Activated naive CD8-positive, alpha-beta T cell treated with anti-CD3 and anti-CD28 coated beads, Interleukin-2, amount 10 ng/mL, durations not matched to agents 7 days and 5 days (primary cell): Measurements from ENCODE around the gene COL1A1. TPM values are rescaled to one million over a fixed set of nuclear protein-coding genes. Genes with fewer than 3 reads are reported as not detected.

ENCODE experiments used
- ATAC-seq: fragments of 150-1000 bp; cut with Tn5 transposase; one replicate; pipeline ENCODE4 v1.10.0; 2021; ENCODE audit warnings: low read depth, moderate library complexity
- POLR2A ChIA-PET: fragments of 350-600 bp; sonication (Branson Sonifier 250); formaldehyde crosslinking; loops from one replicate; lab custom pipeline; 2021; ENCODE audit warnings: antibody characterized with exemption; lab: Charles Lee
- DNase-seq: peaks from one replicate; pipeline ENCODE4 v3.0.0; 2021
- H3K27ac Mint-ChIP-seq: one replicate; pipeline ENCODE4 v1.8.0; 2022; ENCODE audit warnings: mild to moderate bottlenecking, mixed read lengths
- H3K27me3 Mint-ChIP-seq: one replicate; pipeline ENCODE4 v1.8.0; 2022; ENCODE audit warnings: mild to moderate bottlenecking, moderate library complexity, mixed read lengths
- H3K36me3 Mint-ChIP-seq: one replicate; pipeline ENCODE4 v1.8.0; 2021; ENCODE audit warnings: mild to moderate bottlenecking, mixed read lengths
- H3K4me1 Mint-ChIP-seq: one replicate; pipeline ENCODE4 v1.8.0; 2021; ENCODE audit warnings: mixed read lengths
- H3K4me3 Mint-ChIP-seq: one replicate; pipeline ENCODE4 v1.8.0; 2022; ENCODE audit warnings: mild to moderate bottlenecking, moderate library complexity, mixed read lengths
- H3K9me3 Mint-ChIP-seq: one replicate; pipeline ENCODE4 v1.8.0; 2021; ENCODE audit warnings: mixed read lengths
- total RNA-seq, 2 experiments: library from RNA; stranded (reverse); gene quantifications; one replicate each; pipeline ENCODE4 v1.2.3, GENCODE V29; 2021

COL1A1 gene
- under 1 TPM; 0.78 to 0.96 TPM for total RNA-seq

- Mint-ChIP-seq H3K4me3 (peak within 1 kb of the TSS; percentile 81), H3K9me3 (no peaks in the 10 kb centered on the region), H3K27me3 (peaks cover 63% of the 10 kb centered on the region), H3K4me1 (peaks cover 14% of the 10 kb centered on the region), H3K27ac (peak within 1 kb of the TSS; percentile 44), H3K36me3 (no peaks in the 10 kb centered on the region)
- DNase-seq, result no peak
- POLR2A ChIA-PET, result interaction anchor here (1.0 to 1.4 kb wide), 2 partner anchors 12 to 72 kb away, joined by 3 to 4 read pairs; no protein-coding TSS in a partner anchor
- no peak for ATAC-seq
These were observed at the start of gene COL1A1 for GRCh38 chr17:50201276-50201854. Gene COL1A1 (minus strand): TSS chr17:50201631. CDS start chr17:50201513, 118 bp downstream.

DNA sequence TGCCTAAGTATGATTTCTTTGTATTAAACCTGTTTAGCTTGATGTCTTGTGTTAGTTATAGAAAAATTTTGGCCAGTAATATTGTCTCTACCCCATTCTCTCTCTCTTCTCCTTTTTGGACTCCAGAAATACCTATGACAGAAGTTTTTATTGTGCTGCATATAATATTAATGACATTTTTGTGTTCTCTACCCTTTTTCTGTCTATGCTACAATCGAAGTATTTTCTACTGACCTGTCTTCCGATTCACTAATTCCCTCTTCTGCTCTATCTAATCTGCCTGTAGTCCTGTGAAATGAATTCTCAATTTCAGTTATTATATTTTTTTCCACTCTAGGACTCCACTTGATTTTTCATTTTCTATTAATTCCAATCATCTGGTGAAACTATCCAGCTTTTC lies 46.8 kb upstream of the COL1A1 start:
- peaks cover 7% of the 10 kb centered on the region for H3K9me3 Mint-ChIP-seq
- POLR2A ChIA-PET, result no interaction called here
- H3K4me1 Mint-ChIP-seq, result no peaks in the 10 kb centered on the region
- no peak overlapping the region for H3K4me3 Mint-ChIP-seq
- no peak for DNase-seq
- no peaks in the 10 kb centered on the region for H3K36me3 Mint-ChIP-seq
- no peak for ATAC-seq
- H3K27ac Mint-ChIP-seq, result no peak overlapping the region
- peaks cover 14% of the 10 kb centered on the region for H3K27me3 Mint-ChIP-seq

- Mint-ChIP-seq H3K27ac (no peak overlapping the region), H3K4me3 (no peak overlapping the region), H3K9me3 (peaks cover 4% of the 10 kb centered on the region), H3K4me1 (no peaks in the 10 kb centered on the region), H3K27me3 (peaks cover 29% of the 10 kb centered on the region), H3K36me3 (no peaks in the 10 kb centered on the region)
- no peak for DNase-seq
- POLR2A ChIA-PET, result no interaction called here
- no peak for ATAC-seq
These were observed 43.3 kb upstream of the COL1A1 start for GRCh38 chr17:50244771-50245170.

- POLR2A ChIA-PET, result no interaction called here
- Mint-ChIP-seq H3K9me3 (no peaks in the 10 kb centered on the region), H3K36me3 (no peaks in the 10 kb centered on the region), H3K4me1 (no peaks in the 10 kb centered on the region), H3K4me3 (no peak overlapping the region), H3K27me3 (peaks cover 53% of the 10 kb centered on the region), H3K27ac (no peak overlapping the region)
- no peak for ATAC-seq
- DNase-seq, result no peak
These were observed 40.0 kb upstream of the COL1A1 start for GRCh38 chr17:50241431-50241830.

GRCh38 chr17:50240851-50241250 lies 39.4 kb upstream of the COL1A1 start:
- Mint-ChIP-seq H3K27me3 (peaks cover 54% of the 10 kb centered on the region), H3K4me3 (no peak overlapping the region), H3K4me1 (no peaks in the 10 kb centered on the region), H3K36me3 (no peaks in the 10 kb centered on the region), H3K27ac (no peak overlapping the region), H3K9me3 (no peaks in the 10 kb centered on the region)
- ATAC-seq (no peak), DNase-seq (no peak)
- POLR2A ChIA-PET, result no interaction called here

GRCh38 chr17:50239937-50240336 lies 38.5 kb upstream of the COL1A1 start:
- Mint-ChIP-seq H3K36me3 (no peaks in the 10 kb centered on the region), H3K4me1 (no peaks in the 10 kb centered on the region), H3K9me3 (no peaks in the 10 kb centered on the region), H3K4me3 (no peak overlapping the region), H3K27ac (no peak overlapping the region), H3K27me3 (peaks cover 60% of the 10 kb centered on the region)
- DNase-seq, result no peak
- POLR2A ChIA-PET, result no interaction called here
- no peak for ATAC-seq

GRCh38 chr17:50238601-50239280 lies 37.3 kb upstream of the COL1A1 start:
- Mint-ChIP-seq H3K36me3 (no peaks in the 10 kb centered on the region), H3K27ac (no peak overlapping the region), H3K9me3 (peaks cover 2% of the 10 kb centered on the region), H3K4me1 (no peaks in the 10 kb centered on the region), H3K27me3 (peaks cover 64% of the 10 kb centered on the region), H3K4me3 (no peak overlapping the region)
- no peak for ATAC-seq
- POLR2A ChIA-PET, result no interaction called here
- DNase-seq, result no peak

GRCh38 chr17:50237901-50238300 lies 36.5 kb upstream of the COL1A1 start:
- no peak overlapping the region for H3K27ac Mint-ChIP-seq
- DNase-seq, result no peak
- no peaks in the 10 kb centered on the region for H3K4me1 Mint-ChIP-seq
- ATAC-seq, result no peak
- H3K9me3 Mint-ChIP-seq, result peaks cover 4% of the 10 kb centered on the region
- POLR2A ChIA-PET, result no interaction called here
- no peak overlapping the region for H3K4me3 Mint-ChIP-seq
- H3K27me3 Mint-ChIP-seq, result peaks cover 61% of the 10 kb centered on the region
- no peaks in the 10 kb centered on the region for H3K36me3 Mint-ChIP-seq

DNA sequence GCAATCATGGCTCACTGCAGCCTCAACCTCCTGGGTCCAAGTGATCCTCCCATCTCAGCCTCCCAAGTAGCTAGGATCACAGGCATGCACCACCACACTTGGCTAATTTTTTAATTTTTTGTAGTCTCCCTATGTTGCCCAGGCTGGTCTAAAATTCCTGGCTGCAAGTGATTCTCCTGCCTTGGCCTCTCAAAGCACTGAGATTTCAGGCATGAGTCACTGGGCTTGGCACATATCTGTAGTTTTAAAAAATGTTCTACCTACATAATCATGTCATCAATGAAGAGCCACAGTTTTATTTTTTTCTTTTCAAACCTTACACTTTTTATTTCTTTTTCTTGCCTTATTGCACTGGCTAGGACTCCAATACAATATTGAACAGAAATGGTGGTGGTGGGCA lies 33.1 kb upstream of the COL1A1 start:
- Mint-ChIP-seq H3K36me3 (no peaks in the 10 kb centered on the region), H3K27me3 (peaks cover 59% of the 10 kb centered on the region), H3K4me3 (no peak overlapping the region), H3K9me3 (peaks cover 10% of the 10 kb centered on the region), H3K4me1 (no peaks in the 10 kb centered on the region), H3K27ac (no peak overlapping the region)
- no peak for DNase-seq
- ATAC-seq, result no peak
- POLR2A ChIA-PET, result interaction anchor here (0.6 kb wide), 1 partner anchor 457 kb away, joined by 3 read pairs; no protein-coding TSS in a partner anchor

- POLR2A ChIA-PET, result interaction anchor here (0.7 kb wide), 1 partner anchor 462 kb away, joined by 4 read pairs; the partner anchor contains the start of gene FAM117A
- no peak overlapping the region for H3K4me3 Mint-ChIP-seq
- peaks cover 22% of the 10 kb centered on the region for H3K9me3 Mint-ChIP-seq
- H3K27ac Mint-ChIP-seq, result no peak overlapping the region
- H3K36me3 Mint-ChIP-seq, result no peaks in the 10 kb centered on the region
- H3K4me1 Mint-ChIP-seq, result peaks cover 6% of the 10 kb centered on the region
- H3K27me3 Mint-ChIP-seq, result peaks cover 13% of the 10 kb centered on the region
- no peak for ATAC-seq
- DNase-seq, result no peak
These were observed 24.3 kb upstream of the COL1A1 start for GRCh38 chr17:50225701-50226240.

GRCh38 chr17:50222922-50223321 lies 21.5 kb upstream of the COL1A1 start:
- ATAC-seq (no peak), DNase-seq (no peak)
- Mint-ChIP-seq H3K27ac (no peak overlapping the region), H3K36me3 (no peaks in the 10 kb centered on the region), H3K4me3 (no peak overlapping the region), H3K4me1 (peaks cover 12% of the 10 kb centered on the region), H3K27me3 (peaks cover 13% of the 10 kb centered on the region), H3K9me3 (peaks cover 18% of the 10 kb centered on the region)
- POLR2A ChIA-PET, result no interaction called here

- ATAC-seq (no peak), DNase-seq (no peak)
- H3K36me3 Mint-ChIP-seq, result no peaks in the 10 kb centered on the region
- H3K27ac Mint-ChIP-seq, result peak overlapping the region; percentile 89
- POLR2A ChIA-PET, result interaction anchor here (1.4 kb wide), 1 partner anchor 9 kb away, joined by 6 read pairs; no protein-coding TSS in a partner anchor
- peaks cover 18% of the 10 kb centered on the region for H3K27me3 Mint-ChIP-seq
- peaks cover 15% of the 10 kb centered on the region for H3K9me3 Mint-ChIP-seq
- H3K4me3 Mint-ChIP-seq, result peak overlapping the region; percentile 70
- H3K4me1 Mint-ChIP-seq, result peaks cover 12% of the 10 kb centered on the region
These were observed 20.6 kb upstream of the COL1A1 start for GRCh38 chr17:50221864-50222545.

DNA sequence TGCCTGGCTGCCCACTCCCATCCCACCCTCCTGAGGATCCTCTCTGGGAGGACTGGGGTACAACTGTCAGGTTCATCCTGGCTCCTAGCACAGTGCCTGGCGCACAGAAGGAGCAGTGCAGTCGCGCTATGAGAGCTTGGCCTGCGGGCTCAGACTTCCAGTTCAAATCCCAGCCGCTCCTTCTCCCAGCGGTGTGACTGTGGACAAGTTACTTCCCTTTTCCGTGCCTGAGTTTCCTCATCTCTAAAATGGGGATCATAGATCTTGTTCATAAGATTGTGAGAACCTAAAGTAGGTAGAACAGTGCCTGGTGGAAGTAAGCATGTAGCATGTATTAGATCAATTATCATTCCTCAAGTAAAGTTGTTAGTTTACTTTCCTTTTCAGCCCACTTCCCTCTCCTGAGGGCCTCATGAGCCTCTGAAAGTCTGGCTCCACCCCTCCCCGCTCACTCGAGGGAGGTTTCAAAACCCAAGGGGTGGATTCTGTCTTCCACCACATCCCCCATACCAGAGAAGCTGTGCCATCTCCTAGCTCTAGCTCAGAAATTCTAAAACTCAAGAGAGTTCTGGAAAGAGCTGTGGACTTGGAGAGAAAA lies 19.9 kb upstream of the COL1A1 start:
- ATAC-seq (peak; percentile 99), DNase-seq (no peak)

More for the DNA sequence above, 19.9 kb upstream of the COL1A1 start:
- Mint-ChIP-seq H3K4me3 (peak overlapping the region; percentile 70), H3K36me3 (no peaks in the 10 kb centered on the region), H3K27ac (peak overlapping the region; percentile 89), H3K27me3 (peaks cover 19% of the 10 kb centered on the region), H3K4me1 (peaks cover 12% of the 10 kb centered on the region), H3K9me3 (peaks cover 14% of the 10 kb centered on the region)
- POLR2A ChIA-PET, result interaction anchor here (0.5 to 1.4 kb wide), 2 partner anchors 9 to 25 kb away, joined by 5 to 6 read pairs; no protein-coding TSS in a partner anchor
